DMS79 (cell line): ENCODE results near the gene HEXIM1.

Experiments
- DNase-seq: peaks from one replicate; lab custom pipeline; 2025; lab: John Stamatoyannopoulos, UW

The HEXIM1 gene, protein sequence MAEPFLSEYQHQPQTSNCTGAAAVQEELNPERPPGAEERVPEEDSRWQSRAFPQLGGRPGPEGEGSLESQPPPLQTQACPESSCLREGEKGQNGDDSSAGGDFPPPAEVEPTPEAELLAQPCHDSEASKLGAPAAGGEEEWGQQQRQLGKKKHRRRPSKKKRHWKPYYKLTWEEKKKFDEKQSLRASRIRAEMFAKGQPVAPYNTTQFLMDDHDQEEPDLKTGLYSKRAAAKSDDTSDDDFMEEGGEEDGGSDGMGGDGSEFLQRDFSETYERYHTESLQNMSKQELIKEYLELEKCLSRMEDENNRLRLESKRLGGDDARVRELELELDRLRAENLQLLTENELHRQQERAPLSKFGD

DNA sequence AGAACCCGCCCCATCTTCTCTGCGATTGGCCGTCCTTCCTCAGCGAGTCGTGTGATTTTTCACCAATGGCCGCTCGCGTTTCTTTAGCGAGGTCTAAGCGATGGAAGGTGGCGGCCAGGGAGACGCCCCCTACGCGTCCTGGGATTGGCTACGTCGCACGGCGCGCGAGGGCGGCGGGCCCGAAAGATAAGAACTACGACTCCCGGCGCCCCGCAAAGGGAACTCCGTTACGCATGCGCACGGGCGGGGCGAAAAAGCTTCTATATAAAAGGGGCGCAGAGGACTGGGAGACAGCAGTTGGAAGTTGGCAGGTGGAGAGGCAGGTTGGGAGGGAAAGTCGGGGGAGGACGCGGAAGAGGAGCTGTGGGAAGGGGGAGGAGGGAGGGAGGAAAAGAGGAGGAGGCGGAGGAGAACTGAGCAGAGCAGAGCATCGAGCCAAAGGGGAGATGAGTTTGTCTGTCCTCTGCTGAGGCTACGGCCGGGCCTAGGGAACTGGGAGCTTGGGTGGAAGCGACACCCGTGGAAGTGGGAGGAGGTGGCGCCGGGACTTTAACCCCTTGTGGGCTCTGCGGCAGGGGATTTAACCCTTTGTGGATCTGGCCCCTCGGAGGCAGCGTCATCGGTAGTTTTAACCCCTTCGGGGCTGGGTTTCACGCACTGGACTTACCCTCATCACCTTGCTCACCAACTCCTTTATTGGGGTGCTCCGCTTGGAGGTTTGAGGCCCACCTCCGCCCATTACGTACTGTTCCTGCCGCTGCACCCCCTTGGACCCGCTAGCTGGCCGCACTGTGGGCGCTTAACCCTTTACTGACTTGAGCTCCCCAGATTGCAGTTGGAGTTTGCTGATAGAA, at the start of gene HEXIM1:
Gene HEXIM1 (plus strand): TSS at position 293 of the 854 bp plus-strand sequence. CDS start 716 bp downstream, outside the sequence.
- peak; percentile 99 for DNase-seq

DNA sequence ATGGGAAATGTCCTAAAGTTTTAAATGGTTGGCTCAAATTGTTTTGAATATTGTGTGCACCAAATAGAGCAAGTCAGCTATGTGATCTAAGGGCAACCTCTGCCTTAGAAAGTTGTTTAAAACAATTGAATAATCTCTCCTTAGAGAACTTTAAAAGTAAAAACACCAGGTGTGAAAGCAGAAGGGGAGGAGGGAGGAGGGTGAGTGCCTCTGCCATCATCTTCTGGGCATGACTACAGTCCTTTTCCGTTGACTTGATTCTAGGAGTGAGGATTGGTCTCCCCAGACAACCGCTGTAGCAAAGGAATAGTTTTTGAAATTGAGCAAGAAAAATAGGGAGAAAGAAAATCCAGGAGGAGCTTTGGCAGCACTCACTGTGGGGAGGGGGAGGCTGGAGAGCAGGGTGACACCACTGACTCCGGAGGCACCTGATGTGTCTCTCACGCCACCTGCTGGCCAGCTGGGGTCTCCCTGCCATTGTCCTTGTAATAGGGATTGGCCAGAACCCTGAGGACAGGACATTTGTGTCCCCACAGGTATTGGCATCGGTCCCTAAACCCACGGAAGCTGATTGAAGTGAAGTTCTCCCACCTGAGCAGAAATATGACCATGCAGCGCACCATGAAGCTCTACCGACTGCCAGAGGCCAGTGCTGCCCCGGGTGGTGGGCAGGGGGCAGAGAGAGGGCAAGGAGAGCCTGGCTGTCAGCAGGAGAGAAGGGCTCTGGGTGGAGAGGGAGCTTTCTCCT, 49.2 kb upstream of the HEXIM1 start:
- peak; percentile 33 for DNase-seq

DNA sequence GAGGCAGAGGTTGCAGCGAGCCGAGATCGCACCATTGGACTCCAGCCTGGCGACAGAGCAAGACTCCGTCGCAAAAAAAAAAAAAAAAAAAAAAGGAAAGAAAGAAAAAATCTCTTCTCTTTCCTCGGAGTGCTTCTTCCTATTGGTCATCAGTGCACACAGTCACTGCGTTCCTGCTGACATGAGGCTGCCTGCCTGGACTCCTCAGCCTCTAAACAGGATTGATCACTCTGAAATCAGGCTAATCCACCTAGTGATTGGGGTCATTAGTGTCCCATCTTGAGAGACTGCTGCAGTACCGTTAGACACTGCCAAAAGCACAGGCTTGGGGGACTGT, 46.8 kb upstream of the HEXIM1 start:
- no peak for DNase-seq

DNA sequence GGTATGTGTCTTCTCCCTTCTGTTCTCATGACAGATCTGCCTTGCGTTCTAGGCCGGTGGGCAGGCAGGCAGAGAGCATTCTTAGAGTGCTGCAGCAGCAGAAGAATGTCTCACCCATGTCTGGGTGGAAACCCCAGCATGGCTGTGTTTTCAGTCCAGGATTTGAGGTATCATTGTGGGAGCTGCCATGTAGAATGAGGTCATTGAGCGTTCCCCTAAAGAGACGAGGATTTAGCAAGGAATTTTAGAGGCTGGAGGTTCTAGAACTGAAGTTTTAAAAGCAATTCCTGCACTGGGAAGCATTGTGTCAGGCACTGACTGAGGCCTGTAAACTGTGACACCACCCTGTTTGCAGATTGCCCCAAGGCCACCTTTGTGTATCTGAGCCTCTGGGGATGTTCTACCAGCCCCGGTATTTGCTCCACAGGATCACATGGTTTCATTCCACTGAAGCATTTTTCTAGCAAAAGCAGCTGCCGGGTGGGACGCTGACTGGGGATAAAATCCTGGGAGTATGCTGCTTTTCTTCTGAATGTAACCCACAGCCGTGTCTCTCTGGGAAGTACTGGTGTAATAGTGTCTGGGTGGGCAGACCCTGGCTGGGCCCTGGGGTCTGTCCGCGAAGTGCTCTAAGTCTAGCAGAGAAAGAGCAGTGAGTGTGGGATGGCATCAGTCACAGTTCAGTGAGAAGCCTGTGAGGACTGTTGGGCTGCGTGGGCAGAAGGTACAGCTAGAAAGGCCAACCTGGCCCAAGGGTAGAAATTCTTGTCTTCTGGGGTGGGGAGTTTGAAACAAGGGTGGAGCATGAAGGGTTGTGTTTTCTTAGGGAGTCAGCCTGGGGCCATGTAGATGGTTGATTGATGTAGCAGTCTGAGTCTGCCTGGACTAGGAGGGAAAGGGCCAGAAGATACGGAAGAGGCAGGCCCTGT, 46.1 kb upstream of the HEXIM1 start:
- no peak for DNase-seq

DNA sequence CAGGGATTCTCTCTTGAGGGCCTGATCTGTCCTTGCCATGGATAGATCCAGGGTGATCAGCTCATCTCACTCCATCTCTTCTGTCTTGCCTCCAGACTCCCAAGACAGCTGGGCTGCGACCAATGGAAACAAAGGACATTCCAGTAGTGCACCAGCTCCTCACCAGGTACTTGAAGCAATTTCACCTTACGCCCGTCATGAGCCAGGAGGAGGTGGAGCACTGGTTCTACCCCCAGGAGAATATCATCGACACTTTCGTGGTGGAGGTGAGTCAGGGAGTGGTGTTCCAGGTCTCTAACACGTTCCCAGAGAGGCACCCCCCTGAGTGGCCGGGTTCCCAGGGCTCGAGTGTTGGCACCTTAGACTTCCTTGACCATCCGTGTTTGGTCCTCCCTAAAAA, 45.4 kb upstream of the HEXIM1 start:
- DNase-seq, result no peak

DNA sequence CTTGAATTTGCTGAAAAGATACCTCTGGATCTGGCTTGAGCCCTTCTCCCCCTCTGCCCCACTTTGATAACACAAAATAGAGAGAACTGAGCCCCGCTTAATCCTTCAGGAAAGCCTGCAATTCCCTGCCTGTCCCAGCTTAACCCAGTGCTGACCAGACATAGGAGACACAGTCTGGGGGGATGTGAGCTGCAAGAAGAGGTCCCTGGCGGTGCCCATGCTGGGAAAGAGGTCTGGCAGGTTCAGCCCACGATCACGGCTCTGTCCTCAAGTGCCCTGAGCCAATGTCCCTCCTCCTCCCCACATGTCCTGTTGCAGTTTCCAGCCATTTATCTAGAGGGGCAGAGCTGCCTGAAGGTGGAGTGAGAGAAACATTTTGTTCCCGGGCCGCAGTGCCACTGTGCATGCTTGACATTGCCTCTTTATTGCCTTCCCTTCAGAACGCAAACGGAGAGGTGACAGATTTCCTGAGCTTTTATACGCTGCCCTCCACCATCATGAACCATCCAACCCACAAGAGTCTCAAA, 44.9 kb upstream of the HEXIM1 start:
- DNase-seq, result no peak

DNA sequence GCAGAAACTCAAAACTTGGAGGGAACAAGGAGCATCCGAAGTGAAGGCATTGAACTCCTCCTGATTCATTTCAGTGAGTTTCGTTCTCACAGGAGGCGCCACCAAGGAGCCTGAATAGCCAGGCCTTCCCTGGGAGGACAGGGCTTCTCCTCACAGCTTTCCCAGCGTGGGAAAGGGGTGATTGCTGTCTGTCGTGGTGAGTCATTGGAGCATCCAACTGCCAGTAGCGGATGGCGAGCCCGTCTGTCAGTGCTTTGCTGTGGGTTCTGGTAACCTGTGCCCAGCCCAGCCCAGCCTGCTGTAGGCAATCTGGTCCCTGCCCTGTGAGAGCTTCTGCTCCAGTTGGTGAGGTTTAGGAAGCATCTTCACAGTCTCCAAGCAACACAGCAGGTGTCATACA, 44.2 kb upstream of the HEXIM1 start:
- no peak for DNase-seq

DNA sequence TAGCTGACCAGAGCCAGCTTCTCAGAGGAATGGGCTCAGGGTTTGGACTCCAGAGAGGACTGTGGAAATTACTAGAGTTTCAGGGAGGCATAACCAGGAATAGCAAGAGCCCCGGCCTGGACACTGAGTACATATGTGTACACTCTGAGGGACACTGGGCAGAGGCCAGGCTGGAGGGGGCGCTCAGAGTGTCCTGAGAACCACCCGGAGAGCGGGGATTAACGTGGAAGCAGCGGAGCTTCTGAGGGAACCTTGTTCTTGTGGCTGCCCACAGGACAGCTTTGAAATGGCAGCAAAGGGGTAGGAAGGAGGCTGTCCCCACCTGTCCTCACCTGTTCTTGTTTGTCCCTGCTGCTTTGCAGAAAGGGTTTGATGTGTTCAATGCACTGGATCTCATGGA, 43.8 kb upstream of the HEXIM1 start:
- no peak for DNase-seq

DNA sequence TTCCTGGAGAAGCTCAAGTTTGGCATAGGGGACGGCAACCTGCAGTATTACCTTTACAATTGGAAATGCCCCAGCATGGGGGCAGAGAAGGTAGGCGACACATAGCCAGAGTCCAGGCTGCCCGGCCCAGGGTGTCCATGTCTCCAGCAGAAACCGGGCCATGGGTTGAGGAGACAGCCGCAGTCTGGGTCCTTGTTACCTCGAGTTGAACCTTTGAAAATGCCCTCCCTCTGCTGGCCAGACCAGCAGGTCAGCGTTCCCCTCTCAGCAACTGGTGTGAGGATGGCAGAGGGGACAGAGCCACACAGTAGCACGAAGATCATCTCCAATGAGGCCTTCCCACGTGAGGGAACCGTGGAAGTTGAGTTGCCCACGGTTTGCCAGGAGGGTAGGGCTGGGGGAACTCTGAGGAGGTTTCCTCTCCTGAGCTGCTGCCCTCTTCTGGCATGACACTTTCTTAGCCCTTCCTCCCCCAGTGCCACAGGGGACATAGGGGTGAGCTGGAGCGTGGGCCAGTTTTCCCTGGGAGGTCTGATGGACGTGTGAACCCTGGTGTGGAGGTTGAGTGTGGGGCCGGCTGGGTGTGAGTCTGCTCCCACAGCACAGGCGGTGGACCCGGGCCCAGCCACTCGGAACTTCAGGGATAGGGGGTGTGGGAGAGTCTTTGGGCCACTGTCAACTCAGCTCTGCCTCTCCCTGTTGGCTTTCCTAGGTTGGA, 43.2 kb upstream of the HEXIM1 start:
- DNase-seq, result no peak

DNA sequence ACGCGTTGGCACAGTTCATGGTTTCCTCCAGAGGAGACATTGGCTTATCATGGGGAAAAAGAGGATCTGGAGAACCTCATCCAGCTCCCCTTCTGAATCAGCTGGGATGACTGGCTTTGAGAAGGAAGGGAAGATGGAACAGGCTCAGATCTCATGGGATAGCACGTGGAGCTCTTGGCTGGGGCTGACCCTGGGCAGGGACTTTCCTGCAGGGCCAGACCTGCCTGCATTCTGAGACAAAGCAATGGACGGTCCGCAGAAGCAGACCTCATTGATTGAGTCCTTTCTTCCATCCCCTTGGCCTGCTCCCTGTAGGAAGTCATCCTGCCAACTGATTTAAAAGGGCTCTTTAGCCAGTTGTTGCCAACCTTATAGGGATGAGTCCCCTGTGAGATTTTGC, 42.2 kb upstream of the HEXIM1 start:
- DNase-seq, result no peak

DNA sequence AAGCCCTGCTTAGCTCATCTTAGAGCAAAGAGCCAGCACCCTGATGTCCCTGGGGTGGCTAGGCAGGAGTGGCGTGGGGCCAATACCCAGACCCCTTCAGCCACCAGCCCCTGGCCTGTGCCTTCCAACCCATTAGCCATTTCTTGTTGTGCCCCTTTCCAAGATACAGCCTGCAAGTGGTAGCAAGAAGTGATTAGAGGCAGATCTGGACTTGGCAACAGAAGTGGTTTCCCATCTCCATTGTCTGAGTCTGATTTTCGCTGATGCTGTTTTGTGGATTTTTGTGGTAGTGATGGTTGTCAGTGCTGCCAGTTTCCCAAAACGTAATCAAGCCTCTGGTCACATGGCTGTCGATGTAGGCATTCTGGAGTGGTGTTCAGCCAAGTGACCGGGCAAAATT, 41.7 kb upstream of the HEXIM1 start:
- no peak for DNase-seq

DNA sequence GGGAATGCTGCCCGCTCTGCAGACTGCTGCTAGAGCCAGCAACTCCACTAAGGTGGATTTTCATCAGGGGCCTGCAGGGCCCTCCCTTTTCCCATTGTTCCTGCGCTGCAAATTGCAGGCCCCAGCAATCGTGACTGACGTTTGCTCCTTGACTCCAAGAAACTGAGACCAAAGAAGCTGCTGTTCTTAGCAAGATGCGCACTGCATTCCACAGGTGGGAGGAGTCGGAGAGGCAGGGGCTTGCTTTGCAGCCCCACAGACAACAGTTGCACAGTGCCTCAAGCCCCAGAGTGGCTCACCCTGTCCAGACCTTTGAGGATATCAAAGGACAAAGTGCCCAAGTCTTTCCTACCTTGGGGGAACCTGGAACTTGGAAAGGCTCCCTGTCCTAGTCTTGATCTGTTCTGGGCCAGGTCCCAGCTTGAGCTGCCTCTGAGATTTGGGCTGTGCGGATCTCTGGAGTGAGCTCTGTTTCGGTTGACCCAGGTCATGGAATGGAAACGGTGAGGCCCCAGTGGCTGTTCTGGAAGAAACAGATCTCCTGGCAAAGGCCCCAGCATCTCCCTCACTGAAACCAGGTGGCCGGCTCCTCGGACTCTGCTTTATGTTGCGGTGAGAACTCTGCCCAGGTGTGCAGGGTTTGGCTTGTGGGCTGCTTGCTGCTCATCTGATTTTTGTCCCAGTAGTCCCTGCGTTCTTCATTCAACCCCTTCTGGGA, 40.8 kb upstream of the HEXIM1 start:
- no peak for DNase-seq

DNA sequence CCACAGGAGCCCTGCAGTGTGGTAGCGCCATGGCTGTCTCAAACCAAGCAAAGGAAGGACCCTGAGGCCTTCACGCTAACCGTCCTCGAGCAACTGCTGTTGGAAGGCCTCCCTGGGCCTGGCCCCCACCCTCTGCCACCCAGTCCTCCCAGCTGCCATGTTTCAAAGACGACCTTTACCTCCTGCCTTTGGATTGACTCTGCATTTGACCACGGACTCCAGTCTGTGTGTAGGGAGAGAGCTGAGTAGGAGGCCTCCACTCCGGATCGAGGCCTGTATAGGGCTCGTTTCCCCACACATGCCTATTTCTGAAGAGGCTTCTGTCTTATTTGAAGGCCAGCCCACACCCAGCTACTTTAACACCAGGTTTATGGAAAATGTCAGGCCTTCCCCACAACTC, 40.2 kb upstream of the HEXIM1 start:
- no peak for DNase-seq

DNA sequence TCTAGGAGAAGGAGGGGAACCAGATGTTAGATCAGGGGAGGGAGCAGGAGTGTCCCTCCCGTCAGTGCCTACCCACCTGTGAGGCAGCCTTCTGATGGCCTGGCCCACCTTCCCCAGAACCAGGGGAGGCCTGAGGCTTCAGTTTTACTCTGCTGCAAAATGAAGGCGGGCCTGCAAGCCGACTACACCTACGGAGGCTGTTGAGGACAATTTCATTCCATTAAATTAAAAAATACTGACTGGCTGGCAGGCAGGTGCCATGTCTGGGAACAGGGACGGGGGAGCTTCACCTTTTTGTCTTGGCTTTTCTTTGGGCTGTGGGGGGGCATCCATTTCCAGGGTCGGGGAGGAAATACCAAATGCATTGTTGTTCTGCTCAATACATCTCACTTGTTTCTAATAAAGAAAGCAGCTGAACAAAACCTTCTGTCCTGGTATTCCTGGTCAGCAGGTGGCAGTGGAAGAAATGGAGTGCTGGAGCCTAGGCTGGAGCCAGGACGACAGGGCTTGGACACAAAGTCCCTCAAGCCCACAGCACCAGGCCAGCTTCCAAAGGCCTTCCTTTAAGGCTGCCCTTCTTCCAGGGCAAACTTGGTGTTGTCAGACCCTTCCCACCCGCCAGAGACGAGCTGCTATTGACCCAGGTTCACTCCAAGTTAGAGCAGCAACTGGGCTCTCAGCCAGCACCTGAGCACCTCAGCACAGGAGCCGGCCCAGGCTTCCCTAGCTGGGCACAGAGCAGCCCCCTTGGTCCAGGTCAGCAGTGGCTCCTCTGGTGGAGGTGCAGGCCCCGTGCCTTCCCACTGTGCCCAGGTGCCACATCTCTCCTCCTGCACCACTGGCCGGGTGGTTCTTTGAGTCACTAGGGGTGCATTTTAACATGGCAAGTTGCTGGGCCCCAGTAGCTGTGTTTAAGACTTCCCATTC, 39.4 kb upstream of the HEXIM1 start:
- DNase-seq, result no peak

DNA sequence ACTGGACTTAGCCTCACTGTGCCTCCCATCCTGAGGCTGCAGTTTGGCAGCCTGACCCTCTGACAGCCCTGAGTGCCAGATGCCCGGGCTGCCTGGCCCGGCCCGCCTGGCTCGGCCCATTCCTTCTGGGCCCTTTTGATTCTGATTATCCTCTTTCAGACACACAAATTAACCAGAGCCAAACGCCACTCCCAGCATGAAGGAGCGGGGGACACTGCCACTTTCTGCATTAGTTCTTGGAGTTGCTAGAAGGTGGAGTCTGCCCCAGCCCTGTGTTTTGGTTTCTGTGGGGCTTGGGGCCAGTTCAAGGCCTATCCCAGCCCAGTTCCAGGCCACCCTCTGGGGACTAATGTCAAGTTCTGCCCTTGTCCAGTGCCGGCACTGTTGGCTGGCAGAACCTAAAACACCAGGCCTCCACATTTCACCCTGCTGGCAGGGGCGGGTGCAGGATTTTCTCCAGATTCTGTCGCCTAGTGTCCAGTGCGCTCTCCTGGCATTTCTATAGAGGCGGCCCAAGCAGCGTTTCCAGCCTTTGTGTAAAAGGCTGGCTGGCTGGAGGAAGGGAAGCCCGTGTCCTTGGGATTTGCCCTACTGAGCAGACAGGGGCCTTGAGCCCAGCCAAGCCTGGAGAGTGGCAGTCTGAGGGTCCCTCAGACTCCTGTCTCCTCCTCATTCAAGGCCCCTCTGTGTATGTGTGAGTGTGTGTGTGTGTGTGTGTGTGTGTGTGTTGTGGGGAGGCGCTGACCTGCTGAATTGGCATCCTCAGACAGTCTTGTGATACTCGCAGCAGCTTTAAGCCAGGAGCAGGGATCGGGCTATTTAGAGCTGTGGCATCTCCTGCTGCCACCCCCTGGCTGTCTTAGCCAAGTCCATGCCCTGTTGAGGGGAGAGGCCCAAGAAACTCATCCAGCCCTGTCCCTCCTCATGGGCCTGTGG, 37.3 kb upstream of the HEXIM1 start:
- DNase-seq, result no peak

DNA sequence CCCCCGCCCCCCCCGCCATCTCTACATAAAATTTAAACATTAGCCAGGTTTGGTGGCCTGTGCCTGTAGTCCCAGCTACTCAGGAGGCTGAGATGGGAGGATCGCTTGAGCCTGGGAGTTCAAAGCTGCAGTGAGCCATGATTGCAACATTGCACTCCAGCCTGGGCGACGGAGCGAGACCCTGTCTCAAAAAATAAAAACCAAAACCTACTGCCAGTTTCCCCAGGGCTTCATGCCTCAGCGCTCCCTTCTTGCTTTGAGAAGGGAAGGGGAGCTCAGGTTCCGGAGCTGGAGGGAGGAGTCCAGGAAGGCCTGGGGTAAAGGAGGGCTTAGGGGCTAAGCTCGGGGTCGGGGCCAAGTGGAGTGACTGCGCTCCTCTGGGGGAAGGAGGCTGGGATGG, 36.4 kb upstream of the HEXIM1 start:
- peak; percentile 12 for DNase-seq

DNA sequence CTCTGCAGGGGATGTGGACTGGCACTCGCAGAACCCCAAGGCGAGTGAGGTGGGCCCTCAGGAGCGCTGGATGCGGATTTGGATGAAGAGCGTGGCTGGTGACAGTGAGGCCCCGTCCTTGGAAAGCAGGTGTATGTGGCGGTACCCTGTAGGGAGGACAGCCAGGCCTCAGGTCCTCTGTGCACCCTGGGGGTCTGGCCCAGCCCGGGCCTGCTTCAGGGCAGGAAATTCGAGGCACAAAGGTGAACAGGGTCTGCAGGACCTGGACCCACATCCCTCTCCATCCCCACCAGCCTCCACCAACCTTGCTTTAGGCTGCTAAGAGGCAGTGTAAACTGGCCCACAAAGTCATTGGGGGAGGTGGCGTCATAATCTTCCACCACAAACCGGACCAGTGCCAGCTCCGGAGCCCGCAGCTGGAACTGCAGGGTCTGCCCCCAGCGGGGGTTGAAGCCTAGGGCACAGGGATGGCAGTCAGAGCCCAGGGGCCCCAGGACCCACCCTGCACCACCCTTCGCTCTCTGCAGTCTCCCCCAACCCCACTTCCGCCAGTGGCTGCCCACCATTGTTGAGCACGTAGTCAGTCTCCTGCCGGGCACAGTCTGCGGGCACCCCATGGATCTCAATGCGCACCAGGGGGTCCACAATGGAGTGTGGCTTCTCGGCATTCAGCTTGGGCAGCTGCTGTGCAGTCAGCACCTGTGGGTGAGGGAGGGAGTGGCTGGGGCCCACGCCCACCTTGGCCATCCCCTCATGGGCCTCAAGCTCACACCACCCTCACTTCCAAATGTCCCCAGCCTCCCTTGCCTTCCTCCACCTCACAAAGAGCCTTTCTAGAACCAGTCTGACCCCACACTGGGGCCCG, 35.5 kb upstream of the HEXIM1 start:
- no peak for DNase-seq
